ENCODE measurements around the gene IHH.
A peak's percentile ranks its signal among the peaks of the same experiment; 100 is the strongest.

Gene IHH

DNA sequence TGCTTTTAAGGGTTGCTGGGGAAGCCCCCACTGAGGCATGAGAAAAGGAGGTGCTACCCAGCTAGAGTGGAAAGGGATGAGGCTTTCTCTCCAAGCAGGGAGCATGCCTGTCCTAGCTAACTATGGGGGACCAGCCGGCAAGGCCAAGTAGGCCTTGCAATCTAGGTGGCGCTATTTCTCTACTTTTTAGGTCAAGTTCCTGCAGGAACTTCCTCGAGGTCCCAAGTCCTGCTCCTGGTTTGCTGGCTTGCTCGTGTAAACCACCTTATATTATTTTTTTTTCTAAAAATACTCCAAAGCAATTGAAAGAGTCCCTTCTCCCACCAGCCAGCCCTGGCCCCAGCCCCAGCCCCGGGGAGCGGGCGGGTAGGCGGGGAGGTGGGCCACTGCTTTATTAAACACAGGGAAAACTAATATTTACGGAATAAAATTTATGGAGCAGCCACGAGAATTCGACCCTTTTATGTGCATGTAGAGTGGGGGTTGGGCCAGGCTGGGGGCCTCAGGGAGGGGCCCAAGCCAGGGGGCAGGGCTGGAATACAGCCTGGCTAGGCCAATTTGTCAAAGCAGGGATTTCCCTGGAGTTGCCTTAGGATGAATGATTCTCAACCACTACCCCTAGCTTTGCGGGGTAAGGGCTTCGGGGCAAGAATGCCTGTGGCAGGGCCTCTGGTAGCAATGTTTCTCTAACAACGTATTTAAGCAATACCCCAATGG lies 12.8 kb upstream of the IHH start:
- DNase-seq = peak; percentile 57

DNA sequence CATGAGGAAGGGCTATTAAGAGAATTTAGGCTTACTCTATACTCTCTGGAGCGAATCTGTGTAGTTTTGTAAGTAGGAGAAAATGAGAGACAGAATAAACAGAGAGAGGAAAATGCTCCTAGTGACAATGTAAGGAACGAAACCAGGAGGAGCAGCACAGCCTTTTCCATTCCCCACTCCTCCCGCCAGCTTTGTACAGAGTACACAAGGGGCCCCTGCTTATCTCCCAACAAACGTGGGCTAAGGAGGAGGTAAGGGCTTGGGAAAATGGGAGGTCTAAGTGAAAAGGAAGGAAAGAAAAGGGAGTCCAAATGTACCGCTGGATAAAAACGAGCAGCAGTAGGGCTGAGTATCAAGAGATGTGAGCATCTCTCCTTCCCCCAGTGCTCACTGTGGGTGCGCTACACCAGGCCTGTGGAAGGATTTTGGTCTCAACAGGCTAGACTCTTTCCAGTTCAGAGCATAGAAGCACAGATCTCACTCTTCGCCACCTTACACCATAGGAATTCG lies 12.1 kb upstream of the IHH start:
- no peak for DNase-seq

DNA sequence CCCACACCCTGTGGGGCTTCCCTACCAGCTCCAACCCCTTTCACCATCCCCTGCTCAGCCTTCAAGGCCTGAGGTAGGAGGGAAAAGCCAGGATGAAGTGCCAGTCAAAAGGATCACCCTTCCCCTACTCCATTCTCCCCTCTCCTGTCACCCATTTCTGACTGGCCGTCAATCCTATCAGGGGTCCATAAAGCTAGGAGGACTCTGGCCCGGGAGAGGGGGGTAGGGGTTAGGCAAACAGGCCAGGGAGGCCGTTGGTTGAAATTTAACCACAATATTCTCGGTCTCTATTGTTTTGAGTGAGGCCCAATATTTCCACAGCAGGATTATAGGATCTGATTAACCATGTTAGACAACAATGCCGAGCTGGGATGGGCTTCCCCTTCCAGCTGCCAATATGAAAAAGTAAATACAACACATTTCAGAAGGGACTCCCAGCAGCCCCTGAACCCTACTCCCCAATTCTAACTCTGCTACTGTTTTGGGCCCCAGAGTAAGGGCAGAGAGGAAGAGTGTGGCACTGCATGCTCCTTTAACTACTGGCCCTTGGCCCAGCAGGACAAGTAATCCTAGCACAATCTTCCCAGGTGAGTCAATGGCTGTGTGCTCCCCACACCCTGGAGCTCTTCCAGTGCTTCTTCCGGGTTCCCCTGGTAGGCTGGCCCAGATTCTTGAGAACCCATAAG lies 10.6 kb upstream of the IHH start:
- DNase-seq = no peak

DNA sequence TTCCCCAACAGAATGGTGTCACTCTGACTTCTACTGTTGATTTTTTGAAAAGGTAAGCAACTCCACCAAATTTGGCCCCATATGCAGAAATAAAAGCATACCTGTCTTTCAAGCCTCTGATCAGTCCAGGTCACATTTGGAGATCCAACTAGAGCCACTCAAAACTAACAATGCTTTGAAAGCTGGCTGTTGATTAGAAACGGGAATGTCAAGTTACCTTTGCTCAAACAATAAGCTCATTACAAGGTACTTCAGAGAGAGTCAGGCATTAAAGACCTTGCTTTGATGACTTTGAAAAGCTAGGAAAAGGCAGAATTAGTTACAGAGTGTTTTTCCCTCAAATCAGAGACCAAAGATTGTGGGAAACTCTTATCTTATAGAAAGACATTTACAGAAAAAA lies 4.8 kb upstream of the IHH start:
- DNase-seq = no peak

DNA sequence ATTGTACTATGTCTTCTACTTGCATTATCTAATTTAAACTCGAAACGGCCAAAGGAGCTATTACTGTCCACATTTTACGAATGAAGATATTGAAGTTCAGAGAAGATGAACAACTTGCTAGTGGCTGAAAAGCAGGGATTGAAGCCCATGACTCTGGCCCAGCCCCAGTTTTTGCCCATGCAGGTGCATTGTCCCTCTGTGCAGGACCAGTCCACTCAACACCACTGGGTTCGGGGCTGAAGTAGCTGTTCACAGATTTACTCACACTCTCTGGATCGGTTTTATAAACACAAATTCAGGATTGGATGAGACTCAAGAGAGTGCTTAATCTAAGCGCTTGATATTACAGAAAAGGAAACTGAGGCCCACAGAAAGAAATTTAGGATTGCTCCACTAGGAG lies 1.4 kb upstream of the IHH start:
- DNase-seq = no peak

DNA sequence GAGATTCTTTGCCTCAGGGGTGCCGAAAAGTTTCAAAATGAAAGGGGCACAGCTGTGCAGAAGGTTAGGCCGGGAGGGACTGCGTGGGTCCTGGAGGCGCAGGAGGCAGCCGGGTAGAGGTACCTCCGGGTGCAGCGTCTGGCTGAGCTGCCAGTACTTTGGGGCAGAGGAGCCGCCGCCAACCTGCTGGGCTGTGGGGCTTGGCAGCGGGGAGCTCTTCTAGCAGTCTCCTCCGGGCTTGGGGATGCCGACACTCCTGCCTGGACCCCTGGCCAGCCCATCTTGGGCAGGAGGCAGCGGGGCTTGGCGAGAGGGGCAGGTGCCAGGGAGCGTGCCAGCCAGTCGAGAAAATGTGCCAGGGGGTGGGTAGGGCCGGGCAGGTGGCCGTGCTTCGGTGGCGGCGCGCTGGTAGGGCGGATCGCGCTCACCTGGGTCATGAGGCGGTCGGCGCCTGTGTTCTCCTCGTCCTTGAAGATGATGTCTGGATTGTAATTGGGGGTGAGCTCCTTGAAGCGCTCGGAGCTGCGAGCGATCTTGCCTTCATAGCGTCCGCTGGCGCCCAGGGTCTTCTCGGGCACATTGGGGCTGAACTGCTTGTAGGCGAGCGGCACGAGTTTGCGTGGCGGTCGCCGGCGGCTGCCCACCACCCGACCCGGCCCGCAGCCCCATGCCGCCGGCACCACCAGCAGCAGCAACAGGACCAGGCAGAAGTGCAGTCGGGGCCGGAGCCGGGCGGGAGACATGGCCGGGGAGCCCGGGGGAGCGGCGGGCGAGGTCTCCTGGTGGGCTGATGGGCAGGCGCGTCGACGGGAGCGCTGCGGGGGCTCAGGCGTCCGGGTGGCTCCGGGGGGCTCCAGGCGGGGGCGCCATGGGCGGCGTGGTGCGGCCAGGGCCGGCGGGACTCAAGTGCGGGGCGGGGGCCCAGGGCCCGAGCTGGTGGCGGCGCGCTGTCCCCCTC lies 717 bp downstream of the IHH start:
- peak; percentile 35 for DNase-seq

DNA sequence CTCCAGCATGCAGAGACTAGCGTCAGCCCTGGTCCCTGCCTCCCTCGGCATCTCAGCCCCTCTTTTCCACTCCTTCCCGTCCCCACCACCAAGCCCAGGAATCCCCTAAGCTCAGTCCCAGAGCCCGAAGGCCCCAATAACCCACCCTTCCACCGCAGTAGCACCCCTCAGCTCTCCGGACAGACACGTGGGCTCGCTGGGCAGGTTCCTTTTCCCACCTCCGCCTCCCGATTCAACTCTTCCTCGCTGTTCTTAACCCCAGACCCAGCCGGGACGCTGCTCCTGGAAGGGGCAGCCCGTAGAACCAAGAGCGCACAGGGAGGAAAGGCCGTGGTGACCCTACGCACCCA lies 1.4 kb downstream of the IHH start:
- no peak for DNase-seq

DNA sequence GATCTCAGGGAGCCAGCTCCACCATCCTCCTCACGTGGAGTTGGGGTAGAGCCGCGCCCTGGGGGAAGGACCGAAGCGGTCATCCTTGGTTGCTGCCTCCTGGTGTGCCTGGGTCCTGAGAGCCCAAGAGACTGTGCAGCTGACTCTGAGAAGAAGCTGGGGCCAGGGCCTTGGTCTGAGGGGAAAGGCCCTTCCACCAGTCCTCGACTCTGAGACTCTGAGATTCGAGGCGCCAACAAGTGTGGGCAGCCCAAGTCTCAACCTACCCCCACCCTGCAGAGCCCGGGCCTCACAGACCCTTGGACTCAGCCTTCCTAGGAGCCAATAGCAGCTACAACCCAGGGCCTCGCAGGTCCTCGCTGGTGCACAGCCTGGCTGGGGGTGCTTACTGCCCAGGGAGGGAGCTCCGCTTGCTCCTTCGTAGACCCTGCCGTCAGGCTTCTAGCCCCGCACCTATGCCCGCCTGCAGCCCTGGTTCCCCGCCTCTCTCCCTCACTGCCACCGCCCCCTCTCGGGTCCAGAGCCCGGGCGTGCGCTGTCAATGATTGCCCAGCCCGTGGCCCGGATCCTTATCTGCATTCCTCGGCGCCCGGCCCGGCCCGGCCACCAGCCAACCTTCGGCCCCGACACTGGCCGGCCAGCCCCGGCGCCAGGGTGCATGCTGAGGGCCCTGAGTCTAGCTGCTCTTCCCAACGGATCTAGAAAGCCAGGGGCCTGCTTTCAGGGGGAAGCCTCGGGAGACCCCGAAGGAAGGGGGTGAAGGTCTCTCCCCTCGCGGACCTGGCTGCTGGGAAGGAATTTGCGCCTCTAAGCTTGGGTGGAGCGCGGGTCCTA lies 2.0 kb downstream of the IHH start:
- no peak for DNase-seq

DNA sequence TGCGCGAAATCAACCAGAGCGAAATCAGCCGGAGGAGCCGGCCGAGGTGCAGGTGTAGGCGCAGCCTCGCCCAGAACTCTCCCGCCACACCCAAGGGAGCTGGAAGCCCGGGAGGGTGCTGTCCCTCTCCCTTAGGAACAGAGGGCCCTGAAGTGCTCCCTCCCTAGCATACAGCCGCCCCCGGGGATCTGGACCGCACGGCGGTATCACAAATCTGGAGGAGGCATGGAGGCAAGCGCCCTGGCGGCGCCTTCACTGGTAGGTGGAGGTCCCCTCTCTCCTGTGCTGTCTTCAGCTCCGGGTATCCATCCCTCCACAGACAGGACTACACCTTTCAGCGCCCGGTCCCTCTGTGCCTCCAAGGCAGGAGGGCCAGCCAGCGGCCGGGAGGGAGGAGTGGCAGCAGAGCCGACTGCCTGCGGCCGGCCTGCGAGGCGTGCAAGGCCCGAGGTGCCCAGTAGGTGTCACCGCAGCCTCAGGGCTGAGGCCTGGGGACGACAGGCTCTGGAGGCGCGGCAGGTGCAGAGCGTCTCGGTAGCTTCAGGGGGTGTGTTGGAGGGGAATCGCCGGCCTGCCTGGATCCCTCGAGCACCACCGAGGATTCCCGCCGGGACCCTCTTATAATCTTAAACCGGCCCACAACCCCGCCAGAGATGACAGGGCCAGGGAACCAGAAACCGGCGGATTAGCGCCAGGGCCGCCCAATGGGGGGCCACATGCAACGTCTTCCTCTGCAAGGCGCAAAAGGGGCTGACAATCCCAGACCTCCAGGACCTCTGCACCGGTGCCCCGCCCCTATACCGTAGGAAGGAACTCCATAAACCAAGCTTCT lies 2.8 kb downstream of the IHH start:
- peak; percentile 56 for DNase-seq

DNA sequence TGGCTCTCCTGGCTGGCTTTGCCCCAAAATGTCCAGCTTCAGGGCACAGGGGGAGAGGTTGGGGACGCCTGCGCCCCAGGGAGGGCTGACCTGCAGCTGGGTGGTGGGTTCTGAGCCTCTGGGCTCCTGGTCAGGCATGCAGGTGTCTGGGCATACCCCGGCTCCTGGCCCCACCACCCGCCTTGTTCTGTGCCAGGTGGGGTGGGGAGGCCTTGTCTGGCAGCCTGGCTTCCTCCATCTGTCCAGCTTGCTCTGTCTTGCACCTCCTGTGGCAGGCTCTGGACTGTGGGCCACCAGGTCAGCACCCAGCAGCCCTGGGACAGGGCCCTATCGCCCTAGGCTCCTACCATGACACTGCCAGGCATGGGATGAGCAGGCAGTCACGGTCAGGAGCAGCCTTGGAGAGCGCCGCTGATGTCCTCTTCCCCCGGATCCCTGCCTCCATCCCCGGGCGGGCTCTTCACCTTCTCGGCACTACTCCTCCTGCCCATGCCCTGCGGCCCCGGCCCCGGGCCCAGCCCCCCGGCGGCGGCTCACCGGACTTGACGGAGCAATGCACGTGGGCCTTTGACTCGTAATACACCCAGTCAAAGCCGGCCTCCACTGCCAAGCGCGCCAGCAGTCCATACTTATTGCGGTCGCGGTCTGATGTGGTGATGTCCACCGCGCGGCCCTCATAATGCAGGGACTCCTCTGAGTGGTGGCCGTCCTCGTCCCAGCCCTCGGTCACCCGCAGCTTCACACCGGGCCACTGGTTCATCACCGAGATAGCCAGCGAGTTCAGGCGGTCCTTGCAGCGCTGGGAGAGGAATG lies 3.6 kb downstream of the IHH start:
- DNase-seq = no peak

DNA sequence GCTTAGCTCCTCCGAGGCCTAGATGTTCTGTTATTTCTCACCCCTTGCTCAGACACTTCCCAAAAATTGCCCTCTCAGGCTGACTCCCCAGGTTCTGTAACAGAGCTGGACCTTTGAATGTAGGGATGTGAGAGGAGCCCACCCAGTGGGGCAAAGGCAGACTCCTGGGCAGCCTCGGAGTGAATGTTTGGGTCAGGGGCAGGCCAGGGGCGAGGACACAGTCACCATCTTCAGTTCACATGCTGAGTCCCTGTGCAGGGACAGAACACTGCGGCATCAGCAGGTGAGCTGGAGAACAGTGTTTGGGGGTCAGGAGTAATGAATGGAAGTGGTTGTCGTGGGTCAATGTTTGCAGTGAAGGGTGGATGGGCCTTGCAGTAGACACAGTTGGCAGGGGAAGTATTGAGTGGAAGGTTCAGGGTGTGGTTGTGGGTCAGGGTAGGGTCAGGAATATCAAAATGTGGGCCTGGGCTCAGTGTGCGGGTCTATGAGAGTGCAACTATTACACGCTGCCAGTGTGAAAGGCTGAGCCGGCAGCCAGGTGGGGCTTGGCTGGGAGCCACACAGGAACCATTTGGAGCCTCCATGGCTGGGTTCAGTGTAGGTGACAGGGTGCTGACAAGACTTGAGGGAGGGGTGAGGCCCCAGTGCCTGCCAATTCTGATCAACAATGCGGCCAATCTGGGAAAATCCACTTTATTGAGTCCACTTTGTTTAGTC lies 4.4 kb downstream of the IHH start:
- DNase-seq = no peak

DNA sequence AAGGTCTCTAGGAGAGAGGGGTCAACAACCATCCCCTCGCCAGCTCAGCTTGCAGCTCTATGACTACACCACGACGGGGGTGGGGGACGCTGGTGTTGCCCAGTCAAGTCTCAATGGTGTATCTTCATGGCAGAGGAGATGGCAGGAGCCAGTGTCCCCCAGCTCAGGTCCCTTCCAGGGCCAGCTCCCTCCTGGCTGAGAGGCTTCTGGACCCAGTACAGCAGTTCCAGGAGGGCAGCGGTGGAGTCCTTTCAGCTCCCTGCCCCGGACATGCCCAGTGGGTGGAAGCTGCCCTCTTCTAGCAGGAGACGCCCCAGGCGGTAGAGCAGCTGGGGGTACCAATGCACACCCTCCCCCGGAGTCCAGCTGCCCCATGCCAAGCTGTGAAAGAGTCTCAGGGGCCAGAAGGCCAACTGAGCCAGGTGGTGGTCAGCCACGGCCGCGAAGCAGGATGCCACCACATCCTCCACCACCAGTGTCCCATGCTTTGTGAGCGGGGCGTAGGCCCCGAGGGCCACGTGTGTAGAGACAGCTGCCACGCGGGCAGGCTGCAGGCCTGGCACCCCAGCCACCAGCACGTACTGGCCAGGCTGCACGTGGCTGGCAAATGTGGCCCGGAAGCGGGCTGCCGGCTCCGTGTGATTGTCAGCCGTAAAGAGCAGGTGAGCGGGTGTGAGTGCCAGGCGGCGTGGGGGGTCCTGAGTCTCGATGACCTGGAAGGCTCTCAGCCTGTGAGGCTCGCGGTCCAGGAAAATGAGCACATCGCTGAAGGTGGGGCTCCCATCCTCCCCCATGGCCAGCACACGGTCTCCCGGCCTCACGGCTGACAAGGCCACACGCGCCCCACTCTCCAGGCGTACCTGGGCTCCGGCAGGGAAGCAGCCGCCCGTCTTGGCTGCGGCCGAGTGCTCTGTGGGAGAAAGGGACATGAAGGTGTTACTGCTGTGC lies 5.5 kb downstream of the IHH start:
- no peak for DNase-seq

DNA sequence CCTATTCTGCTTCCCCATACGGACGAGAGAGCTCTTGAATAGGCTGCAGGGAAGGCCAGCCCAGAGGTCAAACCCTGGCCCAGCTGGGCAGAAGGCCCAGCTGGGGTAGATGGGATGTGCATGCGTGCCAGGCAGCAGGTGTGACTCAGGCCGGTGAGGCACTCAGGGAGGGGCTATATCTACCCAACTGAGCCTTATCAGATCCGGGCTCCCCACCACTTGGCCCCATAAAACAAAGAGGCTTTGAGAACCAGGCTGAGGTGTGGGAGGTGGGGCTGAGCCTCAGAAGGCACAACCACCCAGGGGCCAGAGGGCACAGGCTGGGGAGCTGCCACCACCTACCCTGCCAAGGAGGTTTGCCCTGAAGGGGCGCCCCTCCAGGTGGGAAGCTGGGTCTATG lies 11.4 kb downstream of the IHH start:
- DNase-seq = no peak

DNA sequence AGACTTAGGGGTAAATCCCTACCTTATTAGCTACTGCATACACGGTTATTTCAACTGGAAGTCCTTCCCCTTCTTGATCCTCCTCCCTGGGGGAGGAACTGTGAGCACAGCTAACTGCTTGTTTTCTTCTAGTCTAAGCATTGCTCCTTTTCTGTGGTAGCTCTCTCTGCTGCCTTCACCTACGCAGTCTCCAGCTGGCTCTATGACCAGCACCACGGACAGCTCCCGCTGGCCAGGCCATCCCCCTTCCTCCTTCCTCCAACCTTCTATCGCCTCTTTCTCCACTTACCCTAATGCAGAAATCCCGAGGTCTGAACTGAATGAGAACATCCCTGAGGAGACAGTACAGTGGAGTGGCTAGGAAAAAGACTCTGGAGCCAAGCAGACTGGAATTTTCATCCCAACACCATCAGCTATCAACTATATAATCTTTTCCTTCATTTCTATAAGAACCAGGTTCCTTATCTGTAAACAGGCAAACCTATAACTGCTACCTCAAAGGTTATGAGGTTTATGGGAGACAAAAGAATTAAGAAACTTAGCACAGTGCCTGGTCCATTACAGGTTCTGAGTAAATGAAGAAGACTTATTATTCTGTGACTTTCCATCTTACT lies 14.7 kb downstream of the IHH start:
- DNase-seq = no peak

DNA sequence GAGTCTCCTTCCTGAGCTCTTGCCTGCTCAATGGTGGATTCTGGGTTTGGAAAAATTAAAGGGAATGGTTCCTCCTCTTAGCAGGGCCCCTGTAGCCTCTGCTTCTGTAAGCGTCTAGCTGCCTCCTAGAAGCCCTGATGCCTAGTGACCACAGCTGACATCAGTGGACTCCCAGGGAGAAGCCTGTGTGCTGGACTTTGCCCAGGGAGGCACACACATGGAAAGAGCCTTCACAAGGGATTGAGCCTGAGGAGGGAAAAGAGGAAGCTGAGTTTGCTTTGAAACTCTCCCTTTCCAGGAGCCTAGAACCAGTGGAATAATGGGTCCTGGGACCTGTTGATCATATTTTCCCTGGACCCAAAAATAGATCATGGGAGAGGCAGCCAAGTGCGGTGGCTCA lies 18.0 kb downstream of the IHH start:
- no peak for DNase-seq

DNA sequence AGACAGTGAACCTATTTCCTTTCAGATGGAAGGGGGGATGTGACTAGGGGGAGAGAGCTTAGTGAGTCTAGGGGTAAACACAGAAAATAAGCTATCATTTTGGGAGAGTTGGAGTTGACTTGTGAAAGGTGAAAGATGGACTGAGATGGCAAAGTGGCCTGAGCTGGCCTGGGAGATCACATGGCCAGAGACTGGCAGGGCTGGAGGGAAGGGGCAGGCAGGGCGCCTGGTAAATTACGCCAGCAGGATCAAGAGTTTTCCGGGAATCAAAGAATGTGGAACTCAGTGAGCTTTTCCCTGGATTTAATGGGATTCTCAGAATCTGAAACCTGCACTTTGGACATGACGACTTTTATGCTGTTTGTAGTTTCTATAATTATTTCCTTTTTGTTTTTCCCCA lies 18.6 kb downstream of the IHH start:
- DNase-seq = no peak

DNA sequence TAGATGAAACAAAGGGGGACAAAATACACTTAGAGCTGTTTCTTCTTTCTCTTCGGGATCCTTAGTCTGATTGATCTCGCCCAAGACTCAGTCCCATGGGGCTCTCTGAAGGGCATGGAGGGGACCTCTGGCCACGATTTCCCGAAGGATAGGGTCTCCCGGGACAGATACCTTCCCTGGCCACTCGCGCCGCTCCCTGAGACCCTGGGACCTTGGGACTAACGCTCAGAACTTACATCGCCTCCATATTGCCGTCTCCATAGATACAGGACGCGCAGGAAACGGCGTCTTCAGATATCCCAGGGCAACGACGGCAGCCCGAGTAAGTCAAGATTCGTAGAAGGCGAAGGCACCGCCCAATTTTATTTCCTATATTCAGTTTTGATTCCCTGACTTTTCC lies 19.5 kb downstream of the IHH start, which contains the start of gene CFAP65:
Gene CFAP65 (minus strand): TSS at position 265 of the 400 bp plus-strand sequence. CDS start 2,468 bp downstream, outside the sequence.
- peak; percentile 68 for DNase-seq

DNA sequence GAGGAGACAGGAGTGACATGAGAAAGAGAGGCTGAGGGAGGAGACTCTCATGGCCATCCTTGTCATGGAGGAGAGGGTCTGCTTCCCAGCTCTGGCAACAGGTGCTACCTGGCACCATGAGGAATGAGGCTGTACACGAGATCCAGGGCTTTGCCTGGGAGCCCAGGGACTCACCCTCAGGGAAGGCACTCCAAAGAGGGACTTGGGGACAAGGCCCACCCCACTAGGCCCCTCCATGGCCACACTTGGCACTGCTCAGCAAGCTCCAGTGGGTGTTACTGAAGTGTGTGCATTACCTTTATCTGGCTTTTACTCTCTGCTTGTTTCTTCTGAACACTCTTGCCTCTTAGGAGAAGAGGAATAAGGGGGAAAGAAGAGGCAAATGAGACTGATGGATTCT lies 22.1 kb downstream of the IHH start:
- no peak for DNase-seq

Measured in NCI-H1105 treated with DMSO at 0.1 percent for 48 hours (cell line).